Esophagus squamous epithelium (tissue), 5 donors: ENCODE results near the gene TMEM248. TPM values are rescaled to one million over a fixed set of nuclear protein-coding genes. Genes with fewer than 3 reads are reported as not detected.
"Not testable (repeated sequence)": the region's sequence is repeated elsewhere in the genome, so short reads cannot be mapped to it uniquely, and the experiment has no call there.

Source experiments
- DNase-seq: peaks from one replicate; lab custom pipeline; 2025; lab: John Stamatoyannopoulos, UW
- H3K27ac ChIP-seq, 4 donors: fragments of 200-600 bp; sonication (generic); one replicate each; pipeline ENCODE4 v1.5.1; 2016 to 2019; ENCODE audit warnings: mild to moderate bottlenecking in 1 of 4
- H3K27me3 ChIP-seq, 4 donors: fragments of 200-600 bp; sonication (generic); 1 replicate in 3 of 4; 2 replicates in 1 of 4; pipeline versions ENCODE4 v1.5.1 to v1.6.0; 2017 to 2021; ENCODE audit warnings: antibody characterized with exemption in 1 of 4
- H3K36me3 ChIP-seq, 3 donors: fragments of 200-600 bp; sonication (generic); one replicate each; pipeline ENCODE4 v1.5.1; 2016 to 2019
- H3K4me1 ChIP-seq, 3 donors: fragments of 200-600 bp; sonication (generic); one replicate each; pipeline ENCODE4 v1.5.1; 2017 to 2019
- H3K4me3 ChIP-seq, 4 donors: fragments of 200-600 bp; sonication (generic); 1 replicate in 3 of 4; 2 replicates in 1 of 4; pipeline ENCODE4 v1.5.1; 2016 to 2019; ENCODE audit warnings: mild to moderate bottlenecking in 2 of 4, moderate library complexity in 1 of 4
- H3K9me3 ChIP-seq, 3 donors: fragments of 200-600 bp; sonication (generic); one replicate each; pipeline ENCODE4 v1.5.1; 2016 to 2019
- CTCF ChIP-seq, 6 experiments: fragments of 450-650 bp in 4 of 6; fragments of 200-600 bp in 2 of 6; sonication (generic) in 2 of 6; IDR thresholded peaks; one replicate each; pipeline ENCODE4 v1.5.1; 2016 to 2019; ENCODE audit warnings: antibody characterized with exemption in 6 of 6, mild to moderate bottlenecking in 4 of 6, moderate library complexity in 4 of 6
- POLR2A ChIP-seq, 4 donors: fragments of 450-650 bp; IDR thresholded peaks; one replicate each; pipeline ENCODE4 v1.6.1; 2017; ENCODE audit warnings: antibody characterized with exemption in 4 of 4, mild to moderate bottlenecking in 4 of 4, moderate library complexity in 3 of 4
- WGBS, 2 donors: methylation state at CpG; one replicate each; pipeline ENCODE4 v1.1.5; 2018; 5-methylcytosine and 5-hydroxymethylcytosine counted together
- intact Hi-C: fragments of 100-400 bp; cut with DNase I; formaldehyde crosslinking; loops from one replicate; pipeline ENCODE4 v1.15.0; 2022
- total RNA-seq, 4 donors: library from RNA; depleted of rRNA; stranded (reverse); fragments of >200 nt; gene quantifications; one replicate each; pipeline ENCODE4 v1.1.0, GENCODE V29; 2016
- donor health status: DM: yes; HTN: yes; CAD: no.

TMEM248 gene
- total RNA-seq, 4 donors from 2014 or later = 42.3 to 84.1 (median 56.4) TPM

GRCh38 chr7:66970310-66970709, 49.3 kb downstream of the TMEM248 start:
- Histone ChIP-seq H3K36me3 (no peaks in the 10 kb centered on the region), H3K4me1 (no peaks in the 10 kb centered on the region), H3K27ac (no peak overlapping the region), H3K27me3 (no peaks in the 10 kb centered on the region), H3K9me3 (no peaks in the 10 kb centered on the region), H3K4me3 (no peak overlapping the region)
- DNase-seq = no peak
- TF ChIP-seq CTCF (IDR thresholded peaks at IDR 0.05) (no peak), POLR2A (IDR thresholded peaks at IDR 0.05) (no peak)
- intact Hi-C loops = no loop called here
- WGBS, 2 donors = 67 to 72% methylated on average over 4 to 5 of the region's 5 CpGs

- intact Hi-C loops = no loop called here
- WGBS, 2 donors = 73 to 88% methylated on average over 8 to 15 of the region's 15 CpGs
- no peak for DNase-seq
- H3K27me3 ChIP-seq = no peaks in the 10 kb centered on the region
- H3K27ac ChIP-seq = no peak overlapping the region
- TF ChIP-seq CTCF (IDR thresholded peaks at IDR 0.05) (no peak), POLR2A (IDR thresholded peaks at IDR 0.05) (no peak)
- H3K4me3 ChIP-seq = no peak overlapping the region
- peaks cover 0 to 7% (median 0%) of the 10 kb centered on the region in 3 donors for H3K9me3 ChIP-seq
- no peaks in the 10 kb centered on the region for H3K4me1 ChIP-seq
- H3K36me3 ChIP-seq = no peaks in the 10 kb centered on the region
These were observed 54.1 kb downstream of the TMEM248 start for GRCh38 chr7:66974986-66975590.

GRCh38 chr7:66978312-66978711, 57.3 kb downstream of the TMEM248 start:
- DNase-seq, H3K4me3 ChIP-seq, H3K27me3 ChIP-seq, H3K4me1 ChIP-seq, H3K27ac ChIP-seq, intact Hi-C loops, H3K36me3 ChIP-seq: not testable (repeated sequence)
- H3K9me3 ChIP-seq = peaks cover 0 to 20% (median 0%) of the 10 kb centered on the region in 3 donors
- WGBS, 2 donors = 78 to 91% methylated on average over 1 of the region's 5 CpGs

GRCh38 chr7:66979013-66979412, 58.0 kb downstream of the TMEM248 start:
- peaks cover 0 to 20% (median 0%) of the 10 kb centered on the region in 3 donors for H3K9me3 ChIP-seq
- WGBS, 2 donors = 76 to 91% methylated on average over 2 of the region's 2 CpGs
- DNase-seq = not testable (repeated sequence)

GRCh38 chr7:66980336-66980735, 59.3 kb downstream of the TMEM248 start:
- DNase-seq, H3K4me1 ChIP-seq, H3K36me3 ChIP-seq, H3K27me3 ChIP-seq, H3K4me3 ChIP-seq, intact Hi-C loops, H3K27ac ChIP-seq: not testable (repeated sequence)
- H3K9me3 ChIP-seq = peaks cover 0 to 20% (median 0%) of the 10 kb centered on the region in 3 donors
- 78 to 80% methylated on average over 1 of the region's 1 CpG for WGBS, 2 donors

More at GRCh38 chr7:66979013-66979412, 58.0 kb downstream of the TMEM248 start:
- H3K4me1 ChIP-seq, intact Hi-C loops, H3K36me3 ChIP-seq, H3K27me3 ChIP-seq, H3K27ac ChIP-seq, H3K4me3 ChIP-seq: not testable (repeated sequence)

GRCh38 chr7:66989552-66989951, 68.5 kb downstream of the TMEM248 start:
- Histone ChIP-seq H3K36me3 (peaks cover 11 to 75% (median 41%) of the 10 kb centered on the region in 3 donors), H3K4me1 (peaks cover 0 to 29% (median 9%) of the 10 kb centered on the region in 3 donors)
- intact Hi-C loops, H3K27me3 ChIP-seq, H3K27ac ChIP-seq, H3K4me3 ChIP-seq, DNase-seq, H3K9me3 ChIP-seq: not testable (repeated sequence)
- 95 to 100% methylated on average over 1 of the region's 3 CpGs for WGBS, 2 donors

- H3K27me3 ChIP-seq, H3K9me3 ChIP-seq, DNase-seq, intact Hi-C loops: not testable (repeated sequence)
- peaks cover 11 to 53% (median 33%) of the 10 kb centered on the region in 3 donors for H3K36me3 ChIP-seq
- H3K27ac ChIP-seq = peak overlapping the region; percentile 99 to 100 (median 100)
- peaks cover 0 to 41% (median 16%) of the 10 kb centered on the region in 3 donors for H3K4me1 ChIP-seq
- peak overlapping the region; percentile 88 to 91 (median 90) for H3K4me3 ChIP-seq
- 38 to 47% methylated on average over 3 to 5 of the region's 5 CpGs for WGBS, 2 donors
These were observed 73.0 kb downstream of the TMEM248 start for GRCh38 chr7:66994051-66994450.
